NT2/D1 (cell line): ENCODE measurements around the gene CYP27B1.

Experiments
- SUZ12 ChIP-seq: IDR thresholded peaks from 2 replicates; pipeline ENCODE4 v1.6.1; 2011; ENCODE audit not compliant: insufficient read length, insufficient read depth; ENCODE audit errors: extremely low read depth
- YY1 ChIP-seq: IDR thresholded peaks from 2 replicates; pipeline ENCODE4 v1.6.1; 2011; ENCODE audit not compliant: insufficient read length, insufficient read depth

- no peak for TF ChIP-seq SUZ12
- no peak for TF ChIP-seq YY1
These were observed 25.5 kb downstream of the CYP27B1 start for GRCh38 chr12:57741413-57741789.
